HG03342 (cell line): ENCODE measurements around the gene TMEM11.

ENCODE experiments used
- ATAC-seq: cut with Tn5 transposase; IDR thresholded peaks from one replicate; pipeline ENCODE4 v1.9.1; 2021; ENCODE audit warnings: mild to moderate bottlenecking, moderate library complexity; ENCODE audit not compliant: unreplicated experiment

Gene TMEM11

GRCh38 chr17:21214015-21214776, at the start of gene TMEM11:
TSS of gene TMEM11 (minus strand) at chr17:21214161. CDS start at chr17:21214152, 9 bp downstream.
- ATAC-seq, result peak; percentile 83

GRCh38 chr17:21263376-21263775, 49.4 kb upstream of the TMEM11 start:
- ATAC-seq, result no peak

GRCh38 chr17:21262259-21262993, 48.5 kb upstream of the TMEM11 start:
- no peak for ATAC-seq

- no peak for ATAC-seq
Observed at GRCh38 chr17:21258593-21258992, 44.6 kb upstream of the TMEM11 start.

- no peak for ATAC-seq
Observed at GRCh38 chr17:21253646-21254441, 39.9 kb upstream of the TMEM11 start.

- ATAC-seq, result peak; percentile 72
Observed at GRCh38 chr17:21252796-21253645, 39.1 kb upstream of the TMEM11 start, which contains the start of gene NATD1. TSS of gene NATD1 (minus strand) at chr17:21253410. CDS start at chr17:21253264, 146 bp downstream.

GRCh38 chr17:21252289-21252795, 38.4 kb upstream of the TMEM11 start:
- no peak for ATAC-seq

GRCh38 chr17:21251337-21252010, 37.5 kb upstream of the TMEM11 start:
- ATAC-seq, result no peak

GRCh38 chr17:21250854-21251253, 36.9 kb upstream of the TMEM11 start:
- ATAC-seq, result no peak

- ATAC-seq, result no peak
Observed at GRCh38 chr17:21249920-21250703, 36.2 kb upstream of the TMEM11 start.

GRCh38 chr17:21249086-21249795, 35.3 kb upstream of the TMEM11 start:
- ATAC-seq, result no peak

GRCh38 chr17:21248500-21248899, 34.5 kb upstream of the TMEM11 start:
- no peak for ATAC-seq

GRCh38 chr17:21247552-21248258, 33.7 kb upstream of the TMEM11 start:
- ATAC-seq, result no peak

GRCh38 chr17:21246698-21247097, 32.7 kb upstream of the TMEM11 start:
- no peak for ATAC-seq

- no peak for ATAC-seq
Observed at GRCh38 chr17:21245639-21246084, 31.7 kb upstream of the TMEM11 start.

GRCh38 chr17:21243516-21244303, 29.7 kb upstream of the TMEM11 start:
- ATAC-seq, result no peak
